Measurements from ENCODE around the gene KCNK18.

Gene KCNK18

DNA sequence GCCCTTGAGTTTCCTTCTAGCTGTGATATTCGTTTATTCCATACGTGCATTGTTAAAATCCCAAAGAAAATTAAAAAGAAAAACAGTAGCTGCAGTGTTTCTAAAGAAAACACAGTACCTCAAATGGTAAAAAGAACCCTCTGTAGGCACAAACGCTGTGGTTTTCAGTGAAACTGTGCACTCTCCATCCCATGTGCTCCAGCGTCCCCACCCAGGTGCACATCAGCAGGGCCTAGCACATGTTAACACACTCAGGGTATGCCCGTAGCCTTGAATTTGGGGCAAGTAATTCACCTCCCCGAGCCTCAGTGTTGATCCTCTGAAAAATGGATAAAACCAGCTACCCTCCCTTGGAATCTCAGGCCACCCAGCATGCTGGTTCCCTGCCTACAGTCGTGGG lies 53.1 kb downstream of the KCNK18 start:
- TF ChIP-seq, protein P1, sequence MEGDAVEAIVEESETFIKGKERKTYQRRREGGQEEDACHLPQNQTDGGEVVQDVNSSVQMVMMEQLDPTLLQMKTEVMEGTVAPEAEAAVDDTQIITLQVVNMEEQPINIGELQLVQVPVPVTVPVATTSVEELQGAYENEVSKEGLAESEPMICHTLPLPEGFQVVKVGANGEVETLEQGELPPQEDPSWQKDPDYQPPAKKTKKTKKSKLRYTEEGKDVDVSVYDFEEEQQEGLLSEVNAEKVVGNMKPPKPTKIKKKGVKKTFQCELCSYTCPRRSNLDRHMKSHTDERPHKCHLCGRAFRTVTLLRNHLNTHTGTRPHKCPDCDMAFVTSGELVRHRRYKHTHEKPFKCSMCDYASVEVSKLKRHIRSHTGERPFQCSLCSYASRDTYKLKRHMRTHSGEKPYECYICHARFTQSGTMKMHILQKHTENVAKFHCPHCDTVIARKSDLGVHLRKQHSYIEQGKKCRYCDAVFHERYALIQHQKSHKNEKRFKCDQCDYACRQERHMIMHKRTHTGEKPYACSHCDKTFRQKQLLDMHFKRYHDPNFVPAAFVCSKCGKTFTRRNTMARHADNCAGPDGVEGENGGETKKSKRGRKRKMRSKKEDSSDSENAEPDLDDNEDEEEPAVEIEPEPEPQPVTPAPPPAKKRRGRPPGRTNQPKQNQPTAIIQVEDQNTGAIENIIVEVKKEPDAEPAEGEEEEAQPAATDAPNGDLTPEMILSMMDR (IDR thresholded peaks at IDR 0.05): no peak
- Histone ChIP-seq H3K4me1 (ENCODE audit: control insufficient read depth in 1 of 2, insufficient read depth in 1 of 2, low read depth in 1 of 2, low read length in 1 of 2) (peaks cover 12 to 32% of the 10 kb centered on the region in 2 experiments), H3K27me3 (no peaks in the 10 kb centered on the region), H3K27ac (no peak overlapping the region), H3K36me3 (no peaks in the 10 kb centered on the region), H3K4me3 (ENCODE audit: low read depth in 1 of 2, low read length in 1 of 2) (no peak overlapping the region), H3K9me3 (no peaks in the 10 kb centered on the region)

DNA sequence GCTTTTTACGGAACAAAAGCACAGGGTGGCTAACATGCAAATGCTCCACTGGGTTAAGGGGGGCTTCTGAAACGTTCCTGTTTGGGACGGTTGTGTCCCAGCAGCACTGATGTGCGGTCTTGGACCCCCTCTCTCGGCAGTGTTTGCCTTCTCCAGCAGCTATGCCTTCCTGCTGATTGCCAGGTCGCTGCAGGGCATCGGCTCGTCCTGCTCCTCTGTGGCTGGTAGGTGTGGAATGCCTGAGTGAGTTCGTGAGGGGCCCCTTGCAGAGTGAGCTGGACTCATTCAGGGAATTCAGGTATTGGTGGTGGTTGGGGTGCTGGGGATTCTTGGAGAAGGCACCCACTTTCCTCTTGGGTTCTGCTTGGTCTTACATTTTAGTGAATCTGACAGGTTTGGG lies 56.6 kb downstream of the KCNK18 start:
- no peaks in the 10 kb centered on the region for H3K9me3 ChIP-seq
- peaks cover 7 to 12% of the 10 kb centered on the region in 2 experiments for H3K4me1 ChIP-seq (ENCODE audit: control insufficient read depth in 1 of 2, insufficient read depth in 1 of 2, low read depth in 1 of 2, low read length in 1 of 2)
- TF ChIP-seq, protein P1 (IDR thresholded peaks at IDR 0.05): no peak
- H3K27ac ChIP-seq: no peak overlapping the region
- peaks cover 5% of the 10 kb centered on the region for H3K36me3 ChIP-seq
- H3K4me3 ChIP-seq (ENCODE audit: low read depth in 1 of 2, low read length in 1 of 2): no peak overlapping the region
- H3K27me3 ChIP-seq: no peaks in the 10 kb centered on the region

DNA sequence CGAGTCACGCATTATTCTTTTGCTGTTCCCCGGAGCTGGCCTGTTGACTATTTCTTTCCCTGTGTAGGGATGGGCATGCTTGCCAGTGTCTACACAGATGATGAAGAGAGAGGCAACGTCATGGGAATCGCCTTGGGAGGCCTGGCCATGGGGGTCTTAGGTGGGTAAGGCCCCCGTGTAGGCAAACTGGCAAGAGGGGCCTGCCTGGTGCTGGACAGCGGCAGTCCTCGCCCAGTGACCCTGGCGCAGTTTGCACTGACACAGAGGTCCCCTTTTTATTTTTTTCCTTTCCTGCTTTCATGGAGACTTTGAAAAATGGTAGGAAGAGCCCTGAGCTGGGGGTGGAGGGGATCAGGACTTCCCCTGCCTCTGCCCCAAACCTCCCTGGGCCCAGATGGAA lies 57.0 kb downstream of the KCNK18 start:
- Histone ChIP-seq H3K27ac (no peak overlapping the region), H3K27me3 (no peaks in the 10 kb centered on the region), H3K9me3 (no peaks in the 10 kb centered on the region), H3K4me1 (ENCODE audit: control insufficient read depth in 1 of 2, insufficient read depth in 1 of 2, low read depth in 1 of 2, low read length in 1 of 2) (peaks cover 7 to 12% of the 10 kb centered on the region in 2 experiments), H3K4me3 (ENCODE audit: low read depth in 1 of 2, low read length in 1 of 2) (no peak overlapping the region), H3K36me3 (peaks cover 5% of the 10 kb centered on the region)
- TF ChIP-seq, protein P1 (IDR thresholded peaks at IDR 0.05): no peak

DNA sequence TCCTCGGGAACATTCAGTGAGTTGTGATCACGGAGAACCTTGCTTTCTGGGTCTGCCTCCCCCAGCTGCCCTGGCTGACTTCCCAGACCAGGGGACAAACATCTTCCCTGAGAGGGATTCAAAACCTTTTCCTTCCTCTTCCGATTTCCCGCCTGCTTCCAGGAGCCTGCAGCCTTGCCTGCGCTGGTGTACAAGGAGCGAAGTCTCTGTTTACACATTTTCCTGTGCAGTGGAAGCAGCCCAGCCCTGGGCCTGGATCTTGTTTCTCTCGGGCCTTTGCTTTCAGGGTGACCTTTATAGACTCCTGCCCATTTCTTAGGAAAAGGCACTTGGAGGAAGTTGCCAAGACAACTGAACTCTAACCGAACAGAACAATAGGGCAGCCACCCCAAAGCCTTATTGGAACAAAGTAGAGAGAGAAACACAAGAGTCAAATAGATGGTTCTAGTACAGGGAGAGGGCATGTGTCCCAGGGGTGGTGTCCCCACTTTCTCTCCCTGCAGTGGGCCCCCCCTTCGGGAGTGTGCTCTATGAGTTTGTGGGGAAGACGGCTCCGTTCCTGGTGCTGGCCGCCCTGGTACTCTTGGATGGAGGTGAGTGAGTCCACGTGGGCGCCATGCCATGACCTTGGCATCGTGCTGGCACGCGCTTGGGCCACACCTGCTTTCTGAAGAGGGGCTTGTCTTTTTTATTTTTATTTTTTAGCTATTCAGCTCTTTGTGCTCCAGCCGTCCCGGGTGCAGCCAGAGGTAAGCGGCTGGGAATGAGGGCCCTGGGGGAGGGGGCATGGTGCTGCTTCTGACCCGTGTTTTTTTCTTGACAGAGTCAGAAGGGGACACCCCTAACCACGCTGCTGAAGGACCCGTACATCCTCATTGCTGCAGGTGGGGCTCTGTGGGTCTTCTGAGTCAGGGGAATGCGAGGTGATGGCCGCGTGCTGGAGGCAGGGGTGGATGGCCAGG lies 57.8 kb downstream of the KCNK18 start:
- Histone ChIP-seq H3K9me3 (no peaks in the 10 kb centered on the region), H3K4me1 (ENCODE audit: control insufficient read depth in 1 of 2, insufficient read depth in 1 of 2, low read depth in 1 of 2, low read length in 1 of 2) (peaks cover 10 to 14% of the 10 kb centered on the region in 2 experiments), H3K36me3 (peaks cover 5% of the 10 kb centered on the region), H3K4me3 (ENCODE audit: low read depth in 1 of 2, low read length in 1 of 2) (no peak overlapping the region), H3K27me3 (no peaks in the 10 kb centered on the region), H3K27ac (no peak overlapping the region)
- TF ChIP-seq, protein P1 (IDR thresholded peaks at IDR 0.05): no peak

DNA sequence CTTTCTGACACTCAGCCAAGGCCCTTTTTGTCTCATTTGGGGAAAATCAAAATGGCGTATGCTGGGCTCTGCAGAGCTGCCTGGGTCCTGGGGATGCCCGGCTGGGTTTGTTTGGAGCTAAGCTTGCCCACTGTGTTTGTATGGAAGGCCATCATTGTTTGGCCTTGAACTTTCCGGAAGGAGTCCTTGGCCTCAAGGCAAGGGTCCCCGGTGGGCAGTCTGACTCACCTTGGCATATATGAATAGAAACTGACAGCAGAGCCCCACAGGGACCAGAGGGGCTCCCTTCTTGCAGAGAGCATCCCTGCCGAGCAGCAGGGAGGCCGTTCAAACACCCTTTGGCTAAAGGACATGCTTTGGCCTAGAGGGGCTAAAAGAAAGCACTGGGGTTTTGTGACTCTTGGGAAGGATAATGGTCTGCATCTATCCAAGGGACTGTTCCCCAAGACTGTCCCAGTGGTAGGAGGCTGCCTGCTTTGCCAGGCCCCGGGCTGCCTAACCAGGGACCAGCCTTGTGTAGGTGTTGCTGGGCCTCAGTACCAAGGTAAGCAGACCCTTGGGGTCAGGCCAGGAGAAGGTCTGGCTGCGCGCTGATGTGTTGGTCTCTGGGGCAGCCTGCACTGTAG lies 58.7 kb downstream of the KCNK18 start:
- Histone ChIP-seq H3K4me3 (ENCODE audit: low read depth in 1 of 2, low read length in 1 of 2) (no peak overlapping the region), H3K27ac (no peak overlapping the region), H3K27me3 (no peaks in the 10 kb centered on the region), H3K36me3 (peaks cover 5% of the 10 kb centered on the region), H3K9me3 (no peaks in the 10 kb centered on the region), H3K4me1 (ENCODE audit: control insufficient read depth in 1 of 2, insufficient read depth in 1 of 2, low read depth in 1 of 2, low read length in 1 of 2) (peaks cover 10 to 23% of the 10 kb centered on the region in 2 experiments)
- TF ChIP-seq, protein P1 (IDR thresholded peaks at IDR 0.05): no peak
